ENCODE measurements around the gene FGD5. TPM values are rescaled to one million over a fixed set of nuclear protein-coding genes. Genes with fewer than 3 reads are reported as not detected.

FGD5 gene
- total RNA-seq, 1 experiment from 2014 or later, result not detected

- H3K4me1 ChIP-seq, result no peaks in the 10 kb centered on the region
- H3K9me3 ChIP-seq (replicated peaks), result no peaks in the 10 kb centered on the region
- H3K27me3 ChIP-seq, result 0 out of 2 replicates have a peak, but pooled peaks cover 5% of the 10 kb centered on the region
- no peak for DNase-seq
- H3K27ac ChIP-seq, result no peak overlapping the region
- H3K36me3 ChIP-seq, result no peaks in the 10 kb centered on the region
- no peak overlapping the region for H3K4me3 ChIP-seq
Measured at GRCh38 chr3:14935592-14936345, 117.0 kb downstream of the FGD5 start.

- no peaks in the 10 kb centered on the region for H3K9me3 ChIP-seq (replicated peaks)
- no peaks in the 10 kb centered on the region for H3K27me3 ChIP-seq
- H3K4me1 ChIP-seq, result no peaks in the 10 kb centered on the region
- no peak overlapping the region for H3K27ac ChIP-seq
- H3K4me3 ChIP-seq, result no peak overlapping the region
- no peaks in the 10 kb centered on the region for H3K36me3 ChIP-seq
- DNase-seq, result no peak
Measured at GRCh38 chr3:14938954-14939353, 120.2 kb downstream of the FGD5 start.

- Histone ChIP-seq H3K9me3 (replicated peaks) (no peaks in the 10 kb centered on the region), H3K4me3 (no peak overlapping the region), H3K4me1 (no peaks in the 10 kb centered on the region), H3K27ac (no peak overlapping the region), H3K27me3 (no peaks in the 10 kb centered on the region), H3K36me3 (peaks cover 11% of the 10 kb centered on the region; the same call in 1 of the 2 replicates)
- no peak for DNase-seq
Measured at GRCh38 chr3:14941871-14942270, 123.1 kb downstream of the FGD5 start.

- H3K4me1 ChIP-seq, result no peaks in the 10 kb centered on the region
- H3K36me3 ChIP-seq, result peaks cover 11% of the 10 kb centered on the region; the same call in 1 of the 2 replicates
- H3K9me3 ChIP-seq (replicated peaks), result no peaks in the 10 kb centered on the region
- H3K27ac ChIP-seq, result no peak overlapping the region
- no peak for DNase-seq
- H3K27me3 ChIP-seq, result no peaks in the 10 kb centered on the region
- no peak overlapping the region for H3K4me3 ChIP-seq
Measured at GRCh38 chr3:14943042-14943441, 124.3 kb downstream of the FGD5 start.

GRCh38 chr3:14946236-14946635 lies 127.5 kb downstream of the FGD5 start:
- DNase-seq, result no peak
- no peaks in the 10 kb centered on the region for H3K9me3 ChIP-seq (replicated peaks)
- H3K27me3 ChIP-seq, result no peaks in the 10 kb centered on the region
- peaks cover 3% of the 10 kb centered on the region; the same call in 1 of the 2 replicates for H3K4me1 ChIP-seq
- H3K36me3 ChIP-seq, result peaks cover 22% of the 10 kb centered on the region
- peak overlapping the region; percentile 99 for H3K4me3 ChIP-seq
- H3K27ac ChIP-seq, result no peak overlapping the region; the same call in 1 of the 2 replicates

- no peaks in the 10 kb centered on the region for H3K9me3 ChIP-seq (replicated peaks)
- no peaks in the 10 kb centered on the region for H3K27me3 ChIP-seq
- peaks cover 22% of the 10 kb centered on the region for H3K36me3 ChIP-seq
- no peak for DNase-seq
- H3K4me3 ChIP-seq, result peak overlapping the region; percentile 99
- H3K4me1 ChIP-seq, result peaks cover 3% of the 10 kb centered on the region; the same call in 1 of the 2 replicates
- H3K27ac ChIP-seq, result peak overlapping the region; percentile 100
Measured at GRCh38 chr3:14946739-14947099, 128.0 kb downstream of the FGD5 start.

GRCh38 chr3:14947100-14947885 lies 128.5 kb downstream of the FGD5 start, which contains the start of gene NR2C2:
NR2C2 (plus strand) TSS chr3:14947583; CDS start chr3:15003915, 56,332 bp downstream.
- peak; percentile 67 to 77 for DNase-seq
- peaks cover 22% of the 10 kb centered on the region for H3K36me3 ChIP-seq
- no peaks in the 10 kb centered on the region for H3K9me3 ChIP-seq (replicated peaks)
- no peaks in the 10 kb centered on the region for H3K27me3 ChIP-seq
- H3K4me3 ChIP-seq, result peak within 1 kb of the TSS; percentile 99
- H3K27ac ChIP-seq, result peak within 1 kb of the TSS; percentile 100
- H3K4me1 ChIP-seq, result peaks cover 3% of the 10 kb centered on the region; the same call in 1 of the 2 replicates

- Histone ChIP-seq H3K4me1 (peaks cover 3% of the 10 kb centered on the region; the same call in 1 of the 2 replicates), H3K27ac (peak overlapping the region; percentile 100), H3K9me3 (replicated peaks) (no peaks in the 10 kb centered on the region), H3K4me3 (peak overlapping the region; percentile 99), H3K36me3 (peaks cover 22% of the 10 kb centered on the region), H3K27me3 (no peaks in the 10 kb centered on the region)
- peak; percentile 94 to 96 for DNase-seq
Measured at GRCh38 chr3:14947886-14948608, 129.3 kb downstream of the FGD5 start.

- DNase-seq, result no peak
- Histone ChIP-seq H3K27me3 (no peaks in the 10 kb centered on the region), H3K36me3 (peaks cover 22% of the 10 kb centered on the region)
Measured at GRCh38 chr3:14948609-14949038, 129.9 kb downstream of the FGD5 start.

GRCh38 chr3:14949126-14949525 lies 130.4 kb downstream of the FGD5 start:
- DNase-seq, result no peak
- Histone ChIP-seq H3K4me1 (peaks cover 3% of the 10 kb centered on the region; the same call in 1 of the 2 replicates), H3K9me3 (replicated peaks) (no peaks in the 10 kb centered on the region), H3K36me3 (peaks cover 22% of the 10 kb centered on the region), H3K4me3 (peak overlapping the region; percentile 99), H3K27ac (peak overlapping the region; percentile 100), H3K27me3 (no peaks in the 10 kb centered on the region)

More at GRCh38 chr3:14948609-14949038, 129.9 kb downstream of the FGD5 start:
- peak overlapping the region; percentile 99 for H3K4me3 ChIP-seq
- H3K9me3 ChIP-seq (replicated peaks), result no peaks in the 10 kb centered on the region
- peak overlapping the region; percentile 100 for H3K27ac ChIP-seq
- peaks cover 3% of the 10 kb centered on the region; the same call in 1 of the 2 replicates for H3K4me1 ChIP-seq

- Histone ChIP-seq H3K4me3 (no peak overlapping the region), H3K27me3 (no peaks in the 10 kb centered on the region), H3K36me3 (peaks cover 15% of the 10 kb centered on the region), H3K4me1 (peaks cover 3% of the 10 kb centered on the region; the same call in 1 of the 2 replicates), H3K27ac (no peak overlapping the region), H3K9me3 (replicated peaks) (no peaks in the 10 kb centered on the region)
- no peak for DNase-seq
Measured at GRCh38 chr3:14950274-14950673, 131.5 kb downstream of the FGD5 start.

- no peak overlapping the region for H3K4me3 ChIP-seq
- no peaks in the 10 kb centered on the region for H3K4me1 ChIP-seq
- no peak for DNase-seq
- H3K27me3 ChIP-seq, result no peaks in the 10 kb centered on the region
- H3K27ac ChIP-seq, result no peak overlapping the region
- H3K36me3 ChIP-seq, result peaks cover 10% of the 10 kb centered on the region
- no peaks in the 10 kb centered on the region for H3K9me3 ChIP-seq (replicated peaks)
Measured at GRCh38 chr3:14957153-14957552, 138.4 kb downstream of the FGD5 start.

- H3K36me3 ChIP-seq, result peaks cover 12% of the 10 kb centered on the region
- no peaks in the 10 kb centered on the region for H3K9me3 ChIP-seq (replicated peaks)
- H3K27me3 ChIP-seq, result no peaks in the 10 kb centered on the region
- no peak for DNase-seq
- H3K4me3 ChIP-seq, result no peak overlapping the region
- no peaks in the 10 kb centered on the region for H3K4me1 ChIP-seq
- no peak overlapping the region for H3K27ac ChIP-seq
Measured at GRCh38 chr3:14957925-14958324, 139.2 kb downstream of the FGD5 start.

GRCh38 chr3:14959359-14959943 lies 140.7 kb downstream of the FGD5 start:
- Histone ChIP-seq H3K36me3 (peaks cover 12% of the 10 kb centered on the region), H3K9me3 (replicated peaks) (no peaks in the 10 kb centered on the region), H3K27ac (no peak overlapping the region), H3K27me3 (no peaks in the 10 kb centered on the region), H3K4me3 (no peak overlapping the region), H3K4me1 (no peaks in the 10 kb centered on the region)
- DNase-seq, result no peak
